ENCODE measurements around the gene NINJ2.

The NINJ2 gene

DNA sequence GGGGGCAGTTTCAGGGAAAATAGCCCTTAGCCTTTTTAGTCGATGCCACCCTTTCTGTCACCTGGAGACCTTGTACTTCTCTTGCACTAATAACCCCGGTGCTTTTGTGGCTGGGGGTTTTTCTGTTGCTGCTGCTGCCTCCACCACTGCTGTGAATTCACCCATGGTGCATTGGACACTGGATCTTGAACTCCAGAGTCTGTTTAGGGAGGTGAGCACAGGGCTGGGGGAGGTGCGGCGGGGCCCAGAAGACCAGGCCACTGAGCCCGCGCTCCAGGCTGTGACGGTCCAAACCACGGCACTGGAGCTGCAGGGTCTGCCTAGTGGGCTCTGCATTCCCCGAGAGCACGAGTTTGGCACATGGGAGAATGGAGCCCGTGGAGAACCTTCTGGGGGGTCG lies 100.6 kb downstream of the NINJ2 start:
- Histone ChIP-seq H3K27ac (peak overlapping the region in 16 of 21 experiments; percentile 17 to 89 (median 54)), H3K4me3 (peak overlapping the region in 1 of 7 experiments; percentile 6)

DNA sequence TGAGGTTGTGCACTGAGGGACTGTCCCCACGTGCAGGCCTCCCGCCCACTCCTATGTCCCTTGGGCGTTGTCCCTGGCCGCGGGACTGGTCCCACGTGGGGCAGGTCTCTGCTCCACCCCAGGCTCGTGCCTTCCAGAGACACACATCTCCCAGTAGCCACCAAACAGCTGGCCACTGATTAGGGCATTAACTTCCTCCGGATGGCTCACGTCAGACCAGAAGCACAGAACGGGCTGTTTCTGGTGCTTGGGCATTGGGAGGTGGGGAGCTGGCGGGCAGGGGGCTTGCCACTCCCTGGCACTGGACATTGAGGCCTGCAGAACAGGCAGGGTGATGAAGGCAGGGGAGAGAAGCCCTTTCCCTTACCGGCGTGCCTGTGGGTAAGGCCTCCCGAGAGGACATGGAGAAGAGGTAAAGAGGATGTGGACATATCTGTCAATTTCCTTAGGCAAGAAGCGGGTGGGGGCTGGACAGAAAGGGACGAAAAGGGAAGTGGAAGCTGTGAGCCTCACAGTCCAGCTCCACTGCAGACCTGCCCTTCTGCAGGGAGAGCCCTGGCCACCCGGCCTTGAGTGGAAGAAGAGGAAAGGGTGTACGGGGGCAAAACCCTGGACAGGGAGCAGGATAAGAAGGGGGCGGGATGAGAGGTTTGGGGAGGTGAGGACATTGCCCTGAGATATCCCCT lies 101.2 kb downstream of the NINJ2 start:
- H3K27ac ChIP-seq: peak overlapping the region in 17 of 21 experiments; percentile 10 to 89 (median 53)
- H3K4me3 ChIP-seq: peak overlapping the region in 2 of 7 experiments; percentile 6

GRCh38 chr12:561391-561705 lies 101.9 kb downstream of the NINJ2 start:
- H3K27ac ChIP-seq: peak overlapping the region in 3 of 21 experiments; percentile 55 to 74 (median 74)
- H3K4me3 ChIP-seq: no peak overlapping the region

DNA sequence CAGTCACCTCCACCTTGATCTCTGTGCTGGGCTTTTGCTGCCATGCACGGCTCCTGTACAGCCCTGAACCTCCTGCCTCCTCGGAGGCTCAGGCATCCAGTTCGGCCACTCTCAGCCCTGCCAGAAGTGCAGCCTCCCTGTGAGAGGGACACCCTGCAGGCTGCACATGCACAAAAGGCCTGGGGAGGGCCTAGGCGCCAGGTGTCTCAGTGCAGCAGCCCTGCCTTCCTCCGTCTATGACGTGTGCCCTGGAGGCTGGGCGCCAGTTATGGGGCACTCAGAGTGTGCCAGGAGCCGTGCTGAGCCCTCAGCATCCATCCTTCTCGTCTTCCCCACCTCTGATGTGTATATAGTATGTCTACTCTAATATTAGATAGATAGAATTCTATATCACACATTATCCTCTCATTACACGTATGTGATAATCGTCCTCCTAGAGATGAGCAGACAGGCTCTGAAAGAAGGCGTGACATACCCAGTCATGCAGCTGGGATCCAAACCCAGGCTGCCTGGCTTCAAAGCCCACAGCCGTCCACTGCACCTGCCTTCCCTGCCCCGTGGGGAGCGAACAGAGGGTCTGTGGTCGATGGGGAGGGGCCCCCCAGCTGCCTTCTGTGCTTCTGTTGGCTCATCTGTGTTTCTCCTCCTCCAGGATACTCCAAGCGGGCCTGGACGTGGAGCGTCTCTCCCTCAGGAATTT lies 102.4 kb downstream of the NINJ2 start:
- Histone ChIP-seq H3K27ac (no peak overlapping the region), H3K4me3 (no peak overlapping the region)

DNA sequence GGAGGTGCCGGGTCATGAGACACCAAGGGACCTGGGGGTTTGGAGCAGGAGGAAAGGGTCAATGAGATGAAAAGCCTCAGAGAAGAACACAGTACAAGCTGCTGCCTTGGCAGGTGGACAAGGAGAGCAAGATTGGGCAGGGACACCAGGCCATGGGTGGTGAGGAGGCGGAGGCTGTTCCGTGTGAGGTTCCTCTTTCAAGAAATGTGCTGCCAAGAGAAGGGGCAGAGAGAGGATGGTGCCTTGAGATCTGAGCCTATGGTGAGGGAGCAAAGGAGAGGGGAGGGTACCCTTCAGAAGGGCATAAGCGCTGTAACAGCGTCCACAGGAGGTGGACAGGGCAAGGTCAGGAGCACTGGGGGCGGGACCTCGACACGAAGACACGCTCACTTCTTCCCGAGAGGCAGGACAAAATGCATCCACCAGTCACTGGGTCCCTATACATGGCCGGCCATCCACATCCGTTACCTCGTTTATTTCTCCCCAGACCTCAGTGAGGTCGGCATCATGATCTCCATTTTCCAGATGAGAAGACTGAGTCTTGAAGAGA lies 103.3 kb downstream of the NINJ2 start:
- Histone ChIP-seq H3K4me3 (no peak overlapping the region), H3K27ac (peak overlapping the region in 1 of 21 experiments; percentile 6)

GRCh38 chr12:559208-559905 lies 103.9 kb downstream of the NINJ2 start:
- Histone ChIP-seq H3K27ac (peak overlapping the region in 1 of 21 experiments; percentile 4), H3K4me3 (no peak overlapping the region)

GRCh38 chr12:558580-558979 lies 104.7 kb downstream of the NINJ2 start:
- Histone ChIP-seq H3K27ac (no peak overlapping the region), H3K4me3 (no peak overlapping the region)

DNA sequence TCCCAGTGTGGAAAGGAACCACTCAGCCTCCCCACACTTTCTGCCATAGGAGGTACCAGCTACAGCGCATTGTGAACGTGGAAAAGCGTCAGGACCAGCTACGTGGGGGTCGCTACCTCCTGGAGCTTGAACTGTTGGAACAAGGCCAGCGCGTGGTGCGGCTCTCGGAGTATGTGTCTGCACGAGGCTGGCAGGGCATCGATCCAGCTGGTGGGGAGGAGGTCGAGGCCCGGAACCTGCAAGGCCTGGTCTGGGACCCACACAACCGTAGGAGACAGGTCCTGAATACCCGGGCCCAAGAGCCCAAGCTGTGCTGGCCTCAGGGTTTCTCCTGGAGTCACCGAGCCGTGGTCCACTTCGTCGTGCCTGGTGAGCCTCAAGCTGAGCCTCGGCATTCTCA lies 106.7 kb downstream of the NINJ2 start:
- no peak overlapping the region for H3K27ac ChIP-seq
- H3K4me3 ChIP-seq: no peak overlapping the region

GRCh38 chr12:554001-554285 lies 109.3 kb downstream of the NINJ2 start:
- Histone ChIP-seq H3K27ac (peak overlapping the region in 2 of 21 experiments; percentile 7 to 16), H3K4me3 (no peak overlapping the region)

- no peak overlapping the region for H3K4me3 ChIP-seq
- H3K27ac ChIP-seq: peak overlapping the region in 2 of 21 experiments; percentile 7 to 16
These were observed 109.8 kb downstream of the NINJ2 start for GRCh38 chr12:553216-554000.

GRCh38 chr12:552466-552865 lies 110.8 kb downstream of the NINJ2 start:
- H3K27ac ChIP-seq: no peak overlapping the region
- no peak overlapping the region for H3K4me3 ChIP-seq

GRCh38 chr12:550473-551260 lies 112.6 kb downstream of the NINJ2 start:
- no peak overlapping the region for H3K27ac ChIP-seq

GRCh38 chr12:549476-550082 lies 113.7 kb downstream of the NINJ2 start:
- no peak overlapping the region for H3K27ac ChIP-seq

More at GRCh38 chr12:550473-551260, 112.6 kb downstream of the NINJ2 start:
- no peak overlapping the region for H3K4me3 ChIP-seq

DNA sequence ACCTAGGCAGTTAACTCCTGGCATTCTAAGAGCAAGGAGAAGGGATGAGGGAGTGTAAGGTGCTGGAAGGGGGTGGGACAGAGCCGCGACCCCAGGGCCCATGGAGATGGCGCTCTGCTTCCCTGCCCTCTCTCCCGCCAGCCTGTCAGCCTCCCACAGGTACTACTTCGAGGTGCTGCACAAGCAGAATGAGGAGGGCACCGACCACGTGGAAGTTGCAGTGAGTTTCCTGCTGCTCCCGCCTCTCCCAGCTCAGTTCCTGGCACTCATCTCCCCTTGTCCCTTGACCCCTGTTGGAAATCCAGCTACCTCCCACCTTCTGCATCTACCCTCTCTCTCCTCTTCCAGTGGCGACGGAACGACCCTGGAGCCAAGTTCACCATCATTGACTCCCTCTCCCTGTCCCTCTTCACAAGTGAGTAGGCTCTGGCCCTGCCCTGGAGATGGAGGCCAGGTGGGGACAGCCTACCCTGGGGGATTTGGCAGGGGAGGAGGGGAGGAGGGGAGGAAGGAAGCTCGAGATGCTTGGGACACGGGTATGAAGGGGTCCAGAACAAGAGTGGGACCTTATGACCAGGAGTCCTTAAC lies 115.3 kb downstream of the NINJ2 start:
- no peak overlapping the region for H3K4me3 ChIP-seq
- no peak overlapping the region for H3K27ac ChIP-seq

More at GRCh38 chr12:549476-550082, 113.7 kb downstream of the NINJ2 start:
- no peak overlapping the region for H3K4me3 ChIP-seq

- H3K4me3 ChIP-seq: no peak overlapping the region
- no peak overlapping the region for H3K27ac ChIP-seq
These were observed 116.1 kb downstream of the NINJ2 start for GRCh38 chr12:546920-547845.

- Histone ChIP-seq H3K4me3 (no peak overlapping the region), H3K27ac (no peak overlapping the region)
These were observed 116.9 kb downstream of the NINJ2 start for GRCh38 chr12:546265-546919.

DNA sequence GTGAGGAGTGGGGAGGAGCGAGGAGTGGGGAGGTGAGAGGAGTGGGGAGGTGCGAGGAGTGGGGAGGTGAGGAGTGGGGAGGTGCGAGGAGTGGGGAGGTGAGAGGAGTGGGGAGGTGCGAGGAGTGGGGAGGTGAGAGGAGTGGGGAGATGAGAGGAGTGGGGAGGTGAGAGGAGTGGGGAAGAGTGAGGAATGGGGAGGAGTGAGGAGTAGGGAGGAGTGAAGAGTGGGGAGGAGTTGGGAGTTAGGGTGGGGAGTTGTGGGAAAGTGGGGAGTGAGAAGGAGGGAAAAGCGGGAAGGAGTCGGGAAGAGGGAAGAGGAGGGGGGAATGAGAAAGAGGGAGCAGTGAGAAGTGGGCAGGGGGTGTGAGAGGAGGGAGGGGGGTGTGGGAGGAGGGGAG lies 117.4 kb downstream of the NINJ2 start:
- Histone ChIP-seq H3K4me3 (no peak overlapping the region), H3K27ac (no peak overlapping the region)

Measured in skin epidermis (tissue), 12 donors.